ENCODE results near the gene MUL1. TPM values are rescaled to one million over a fixed set of nuclear protein-coding genes. Genes with fewer than 3 reads are reported as not detected.

MUL1 gene
- total and polyA plus RNA-seq, 10 donors, result 2.9 to 32.3 (median 21.1) TPM

GRCh38 chr1:20540281-20540680, 32.3 kb upstream of the MUL1 start:
- intact Hi-C loops (cut with DNase I; ENCODE audit: low total_unique reads), result no loop called here
- Histone ChIP-seq H3K36me3 (no peaks in the 10 kb centered on the region), H3K4me1 (peaks cover 0 to 4% (median 0%) of the 10 kb centered on the region in 6 donors), H3K27ac (no peak overlapping the region), H3K9me3 (no peaks in the 10 kb centered on the region), H3K4me3 (no peak overlapping the region), H3K27me3 (replicated peaks in 1 of 7) (peaks cover 0 to 25% (median 0%) of the 10 kb centered on the region in 7 donors)
- WGBS, 5 donors, result 90 to 94% (median 93%) methylated on average over 1 of the region's 1 CpG
- no peak for DNase-seq
- no peak for TF ChIP-seq POLR2AphosphoS5 (IDR thresholded peaks at IDR 0.05)
- TF ChIP-seq CTCF (IDR thresholded peaks at IDR 0.05 in 8 of 11, conservative IDR thresholded peaks at IDR 0.05 in 3 of 11), result no peak

- TF ChIP-seq POLR2AphosphoS5 (IDR thresholded peaks at IDR 0.05) (no peak), POLR2A (IDR thresholded peaks at IDR 0.05) (no peak), CTCF (IDR thresholded peaks at IDR 0.05 in 8 of 11, conservative IDR thresholded peaks at IDR 0.05 in 3 of 11) (no peak)
- H3K27ac ChIP-seq, result no peak overlapping the region
- 64 to 90% (median 75%) methylated on average over 3 of the region's 3 CpGs for WGBS, 5 donors
Measured at GRCh38 chr1:20538760-20539551, 31.0 kb upstream of the MUL1 start.

DNA sequence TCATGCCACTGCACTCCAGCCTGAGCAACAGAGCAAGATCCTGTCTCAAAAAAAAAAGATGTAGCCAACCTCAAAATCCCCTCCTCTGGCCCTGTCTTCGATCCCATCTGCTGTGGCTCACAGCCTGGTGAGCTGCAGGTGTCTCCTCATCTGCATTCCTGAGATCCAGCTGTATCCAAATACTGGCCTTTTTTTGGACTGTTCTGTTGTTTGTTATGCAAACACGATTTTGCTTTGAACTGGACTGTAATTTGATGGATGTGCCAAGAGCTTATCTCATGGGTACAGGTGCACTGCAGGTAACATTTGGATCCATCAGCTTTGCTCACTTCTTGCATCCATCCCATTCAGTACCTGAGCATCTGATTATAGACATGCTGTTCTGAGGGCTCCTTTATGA, 30.3 kb upstream of the MUL1 start:
- intact Hi-C loops (cut with DNase I; ENCODE audit: low total_unique reads), result no loop called here
- Histone ChIP-seq H3K4me1 (peaks cover 0 to 12% (median 2%) of the 10 kb centered on the region in 6 donors), H3K27ac (no peak overlapping the region), H3K4me3 (no peak overlapping the region), H3K36me3 (no peaks in the 10 kb centered on the region), H3K9me3 (no peaks in the 10 kb centered on the region), H3K27me3 (replicated peaks in 1 of 7) (peaks cover 0 to 20% (median 0%) of the 10 kb centered on the region in 7 donors)
- 43 to 57% (median 47%) methylated on average over 2 of the region's 2 CpGs for WGBS, 5 donors
- no peak for DNase-seq
- TF ChIP-seq POLR2A (IDR thresholded peaks at IDR 0.05), result no peak
- TF ChIP-seq CTCF (IDR thresholded peaks at IDR 0.05 in 8 of 11, conservative IDR thresholded peaks at IDR 0.05 in 3 of 11), result no peak
- TF ChIP-seq POLR2AphosphoS5 (IDR thresholded peaks at IDR 0.05), result no peak

More at GRCh38 chr1:20538760-20539551, 31.0 kb upstream of the MUL1 start:
- Histone ChIP-seq H3K9me3 (no peaks in the 10 kb centered on the region), H3K4me3 (no peak overlapping the region), H3K4me1 (peaks cover 0 to 12% (median 2%) of the 10 kb centered on the region in 6 donors), H3K27me3 (replicated peaks in 1 of 7) (peaks cover 0 to 25% (median 0%) of the 10 kb centered on the region in 7 donors), H3K36me3 (no peaks in the 10 kb centered on the region)
- DNase-seq, result no peak
- intact Hi-C loops (cut with DNase I; ENCODE audit: low total_unique reads), result no loop called here

- WGBS, 5 donors, result 55 to 75% (median 66%) methylated on average over 12 of the region's 12 CpGs
- intact Hi-C loops (cut with DNase I; ENCODE audit: low total_unique reads), result no loop called here
- Histone ChIP-seq H3K9me3 (no peaks in the 10 kb centered on the region), H3K4me3 (no peak overlapping the region), H3K36me3 (no peaks in the 10 kb centered on the region), H3K4me1 (peaks cover 0 to 12% (median 2%) of the 10 kb centered on the region in 6 donors), H3K27me3 (replicated peaks in 1 of 7) (peaks cover 0 to 12% (median 0%) of the 10 kb centered on the region in 7 donors), H3K27ac (peak overlapping the region in 2 of 8 donors; percentile 29 to 39)
- DNase-seq, result no peak
- TF ChIP-seq CTCF (IDR thresholded peaks at IDR 0.05 in 8 of 11, conservative IDR thresholded peaks at IDR 0.05 in 3 of 11) (no peak), POLR2AphosphoS5 (IDR thresholded peaks at IDR 0.05) (no peak), POLR2A (IDR thresholded peaks at IDR 0.05) (no peak)
Measured at GRCh38 chr1:20534659-20535417, 26.9 kb upstream of the MUL1 start.
